DMS153 treated with DMSO at 0.1 percent for 48 hours (cell line): ENCODE results near the gene GPX3.

Experiments
- DNase-seq: peaks from one replicate; lab custom pipeline; 2025; ENCODE audit not compliant: unreplicated experiment; lab: John Stamatoyannopoulos, UW

The GPX3 gene

DNA sequence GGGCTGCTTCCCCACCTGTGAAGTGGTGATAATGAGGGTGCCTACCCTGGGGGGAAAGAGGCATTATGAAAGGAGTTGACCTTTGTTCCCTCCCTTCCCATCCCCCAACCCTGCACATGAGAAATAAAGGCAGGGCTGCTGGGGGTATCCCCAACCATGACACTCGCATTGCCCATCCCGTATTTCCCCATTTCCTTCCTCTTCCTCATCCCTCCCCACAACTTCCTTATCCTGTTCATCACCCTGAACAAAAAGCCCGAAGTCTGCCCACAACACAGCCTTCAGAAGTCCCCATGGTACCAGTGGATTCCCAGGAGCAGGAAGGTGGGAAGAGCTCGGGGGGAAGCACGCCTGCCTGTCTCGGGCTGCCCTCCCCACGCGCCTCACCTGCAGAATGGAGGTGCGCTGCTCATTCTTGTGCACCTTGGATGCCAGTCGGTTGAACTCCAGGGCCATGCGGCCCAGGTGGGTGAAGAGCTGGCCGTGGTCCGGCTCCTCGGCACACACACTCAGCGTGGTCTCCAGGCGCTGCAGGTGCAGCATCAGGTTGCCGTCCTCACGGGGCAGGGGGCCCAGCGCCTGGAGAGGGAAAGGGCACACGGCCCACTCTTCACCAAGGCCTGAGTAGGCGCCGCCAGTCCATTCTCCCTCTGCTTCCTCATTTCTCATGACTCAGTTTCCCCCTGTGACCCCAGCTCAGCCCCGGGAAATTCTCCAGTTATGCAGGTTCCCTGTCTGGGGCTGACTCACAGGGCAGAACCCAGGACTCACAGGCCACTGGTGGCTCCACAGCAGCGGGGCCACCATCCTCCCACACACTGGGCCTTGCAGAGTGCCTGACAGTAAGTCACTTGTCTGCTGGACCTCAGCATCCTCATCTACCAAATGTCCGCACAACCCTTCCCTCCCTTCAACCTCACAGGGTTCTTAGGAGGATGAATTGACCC lies 36.3 kb downstream of the GPX3 start:
- no peak for DNase-seq

DNA sequence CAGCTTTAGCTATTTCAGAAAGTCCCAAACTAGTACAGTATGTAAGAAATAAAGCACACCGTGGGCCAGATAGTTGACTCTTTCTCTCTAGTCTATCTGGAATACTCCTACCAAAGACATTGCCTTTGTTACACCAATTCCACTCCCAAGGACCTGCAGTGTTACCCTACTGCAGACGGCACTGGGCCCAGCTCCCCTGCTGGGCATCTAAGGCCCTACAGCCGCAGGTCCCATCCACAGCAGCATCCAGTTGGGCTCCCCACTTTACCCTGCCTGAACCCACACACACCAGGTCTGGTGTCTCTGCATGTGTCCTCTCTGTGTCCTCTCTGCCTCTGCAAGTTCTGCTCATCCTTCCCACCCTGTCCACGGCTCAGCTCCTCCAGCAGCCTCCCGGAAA lies 37.9 kb downstream of the GPX3 start:
- DNase-seq: no peak

DNA sequence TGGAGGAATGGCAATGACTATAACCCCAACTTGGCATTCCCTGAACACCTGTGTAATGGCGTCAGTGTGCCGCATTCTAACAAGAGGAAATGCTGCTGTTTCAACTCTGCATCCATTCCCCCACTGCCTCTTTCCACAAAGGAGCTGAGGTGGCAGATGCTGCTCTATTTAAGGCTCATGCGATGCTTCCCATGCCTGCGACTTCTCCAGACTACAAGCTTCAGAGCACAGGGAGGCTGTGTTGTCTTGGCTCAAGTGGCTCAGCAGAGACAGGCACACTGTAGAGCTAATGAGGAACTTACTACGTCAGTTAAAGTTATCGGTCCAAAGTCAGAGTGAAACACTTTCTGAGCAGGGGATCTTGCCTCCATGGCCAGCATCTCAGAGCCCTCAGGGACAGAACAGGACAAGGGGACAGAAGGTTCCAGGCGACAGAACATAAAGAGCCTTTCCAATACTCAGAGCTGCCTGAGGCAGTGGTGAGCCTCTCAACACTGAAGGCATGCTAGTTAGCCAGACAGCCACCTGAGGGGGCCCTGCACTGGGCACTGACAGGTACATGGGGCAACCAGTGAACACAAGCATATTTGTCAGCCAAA lies 38.6 kb downstream of the GPX3 start:
- DNase-seq: no peak

DNA sequence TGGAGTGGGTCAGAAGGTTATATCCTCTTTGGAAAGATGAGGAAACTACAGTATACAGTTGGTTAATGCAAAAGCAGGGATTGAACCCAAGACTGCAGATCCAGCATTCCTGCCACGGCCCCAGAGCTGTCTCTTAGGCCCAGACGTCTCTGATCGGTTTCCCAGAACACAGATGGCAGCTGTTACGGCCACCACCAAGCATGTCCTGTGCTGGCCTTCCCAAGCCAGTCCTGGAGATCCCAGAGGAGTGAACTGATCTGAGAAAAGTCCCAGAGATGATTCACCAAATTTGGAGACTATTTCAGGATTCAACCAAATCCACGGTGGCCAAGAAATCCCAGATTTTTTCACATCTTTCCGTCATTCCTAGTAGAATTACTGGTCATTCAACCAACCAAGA lies 40.4 kb downstream of the GPX3 start:
- no peak for DNase-seq

DNA sequence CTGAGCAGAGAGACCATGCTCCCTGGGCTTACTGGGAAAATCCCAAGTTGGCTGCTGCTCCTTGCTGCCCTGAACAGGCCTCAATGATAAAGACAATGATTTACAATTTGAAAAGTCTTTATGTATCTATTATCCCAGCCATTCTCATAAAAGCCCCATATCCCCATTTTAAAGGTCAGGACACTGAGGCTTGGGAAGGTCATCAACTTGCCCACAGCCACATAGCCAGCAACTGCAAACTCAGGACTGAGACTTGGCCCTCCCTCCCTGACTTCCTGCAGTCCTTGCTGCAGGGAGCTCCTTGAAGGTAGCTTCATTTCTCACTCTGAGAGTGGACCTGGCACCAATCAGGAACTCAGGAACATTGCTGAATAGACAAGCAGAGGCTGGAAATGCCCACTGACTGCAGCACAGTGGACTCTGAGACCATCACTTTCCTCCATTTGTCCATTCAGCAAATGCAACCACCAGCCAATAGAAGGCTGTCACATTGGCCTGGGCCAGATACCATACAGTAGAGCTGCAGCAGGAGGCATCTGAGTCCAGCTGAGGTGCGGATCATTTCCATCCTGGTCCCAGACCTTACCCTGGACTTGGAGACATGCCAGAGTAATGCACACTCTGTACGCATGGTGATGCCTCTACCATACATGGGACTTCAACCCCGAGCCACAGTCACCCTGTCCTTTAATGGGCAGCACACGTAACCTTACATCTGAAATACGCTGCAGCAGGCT lies 42.2 kb downstream of the GPX3 start:
- no peak for DNase-seq

- DNase-seq: no peak
Measured at GRCh38 chr5:151063142-151063989, 43.0 kb downstream of the GPX3 start.

DNA sequence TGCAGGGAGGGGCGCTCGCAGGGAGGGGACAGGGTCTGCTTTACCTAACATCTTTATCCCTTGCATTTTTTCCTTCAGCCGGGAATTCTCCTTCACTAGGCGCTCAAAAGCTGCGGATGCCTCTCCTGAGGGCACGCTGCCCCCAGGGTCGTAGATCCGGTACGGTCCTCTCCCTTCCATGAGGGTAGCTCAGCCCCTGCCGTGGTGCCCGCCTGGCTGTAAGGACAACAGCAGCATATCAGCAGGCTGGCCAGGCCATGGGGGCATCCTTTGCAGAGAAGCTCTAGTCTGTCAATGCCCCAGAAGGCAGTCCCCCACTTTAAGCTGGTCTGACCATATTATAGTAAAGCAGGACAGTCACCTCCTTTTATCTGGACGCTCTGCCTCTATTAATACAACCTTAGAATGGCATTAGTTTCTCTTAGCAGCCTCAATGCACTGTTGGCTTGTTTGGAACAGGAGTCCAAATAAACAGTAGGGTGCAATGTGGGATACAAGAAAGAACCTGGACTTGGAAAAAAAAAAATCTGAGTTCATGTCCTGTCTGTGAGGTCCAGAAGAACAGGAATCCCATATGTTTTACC lies 44.6 kb downstream of the GPX3 start:
- no peak for DNase-seq

DNA sequence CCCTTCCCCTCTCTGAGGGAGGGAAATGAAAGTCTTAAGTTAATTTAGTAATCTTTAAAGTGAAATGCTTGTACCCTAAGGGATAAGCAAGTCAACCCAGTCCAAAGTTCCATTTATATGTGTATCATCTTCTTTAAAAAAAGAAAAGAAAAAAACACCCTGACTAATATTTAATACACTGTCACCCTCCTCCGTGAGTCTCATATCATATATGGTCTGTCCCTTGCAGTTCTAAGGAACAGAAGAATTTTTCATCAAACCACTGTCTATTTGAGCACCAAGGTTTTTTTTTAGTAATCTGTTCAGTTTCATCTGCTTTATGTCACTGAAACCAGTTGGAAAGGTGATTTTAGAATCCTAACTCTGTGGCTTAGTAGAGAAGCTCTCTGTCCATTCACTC lies 45.2 kb downstream of the GPX3 start:
- DNase-seq: no peak

DNA sequence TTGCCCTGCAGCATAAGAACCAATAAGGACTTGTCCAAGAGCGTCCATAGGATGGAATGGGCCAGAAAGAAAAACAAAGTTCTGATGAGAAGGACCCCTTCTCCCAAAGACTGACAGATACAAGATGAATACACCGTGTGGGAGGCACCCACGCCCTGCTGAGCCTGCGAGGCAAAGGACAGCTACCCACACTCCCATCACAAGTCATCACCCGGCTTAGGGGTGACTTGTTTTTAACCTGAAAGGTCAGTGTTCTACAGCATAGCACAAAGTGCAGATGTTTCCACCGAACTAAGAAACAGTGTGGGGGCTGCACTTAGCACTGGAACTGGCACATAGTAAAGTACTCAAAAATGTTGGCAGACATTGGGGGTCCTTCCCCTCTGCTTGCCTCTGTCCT lies 46.5 kb downstream of the GPX3 start:
- no peak for DNase-seq

DNA sequence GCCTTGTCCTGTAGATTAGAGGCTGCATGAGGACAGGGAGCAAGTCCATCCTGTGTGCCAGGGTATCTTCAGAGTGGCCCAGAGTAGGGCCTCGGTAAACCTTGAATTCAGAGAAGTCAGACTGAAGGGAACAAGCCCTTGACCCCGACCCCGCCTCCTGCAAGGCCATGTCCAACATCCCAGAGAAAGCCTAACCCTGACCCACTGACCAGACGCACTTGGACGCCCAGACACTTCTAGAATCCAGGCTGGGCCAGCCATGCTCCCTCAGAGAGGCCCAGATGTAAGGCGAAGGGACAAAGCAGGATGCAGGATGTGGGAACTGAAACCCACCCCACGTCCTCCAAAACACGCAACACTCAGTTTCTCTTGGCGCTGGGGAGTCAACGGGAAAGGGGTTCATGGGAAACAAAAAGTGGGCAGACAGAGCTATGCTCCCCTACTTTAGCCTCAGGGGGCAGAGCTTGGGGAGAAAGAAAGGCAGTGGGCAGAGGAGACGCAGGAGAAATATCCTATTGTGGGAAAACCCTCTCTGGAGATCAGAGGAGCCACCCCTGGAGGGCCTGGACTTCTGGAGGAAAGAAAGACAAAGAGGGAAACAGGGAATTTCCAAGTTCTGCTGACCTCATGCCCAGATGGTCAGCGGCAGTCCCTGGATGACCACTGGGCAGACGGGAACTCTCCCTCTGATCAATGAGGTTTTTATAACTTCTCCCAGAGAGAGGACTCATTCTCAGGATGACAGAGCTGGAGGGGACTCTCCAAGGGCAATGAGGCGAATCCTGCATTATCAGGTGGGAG lies 47.4 kb downstream of the GPX3 start:
- DNase-seq: no peak

- no peak for DNase-seq
Measured at GRCh38 chr5:151068433-151069197, 48.2 kb downstream of the GPX3 start.

DNA sequence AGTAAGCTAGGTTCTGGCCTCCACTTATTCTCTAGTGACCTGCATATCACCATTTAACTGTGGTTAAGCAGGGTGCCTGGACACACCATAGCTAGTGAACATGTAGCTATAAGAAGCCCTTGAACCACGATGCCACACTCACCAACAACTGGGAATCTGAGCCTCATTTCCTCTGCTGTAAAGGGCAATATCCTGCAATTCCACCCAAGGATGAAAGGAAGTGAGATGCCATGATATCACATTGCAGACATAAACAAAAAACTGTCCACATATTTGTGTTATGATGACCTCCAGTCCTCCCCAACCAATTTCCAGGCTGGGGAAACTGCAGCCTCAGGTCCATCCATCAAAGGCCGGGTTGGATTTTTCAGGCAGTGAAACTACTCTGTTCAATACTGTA lies 50.1 kb downstream of the GPX3 start:
- no peak for DNase-seq

GRCh38 chr5:151071021-151071420 lies 50.6 kb downstream of the GPX3 start:
- no peak for DNase-seq

- no peak for DNase-seq
Measured at GRCh38 chr5:151071848-151072629, 51.6 kb downstream of the GPX3 start.

GRCh38 chr5:151072630-151073025 lies 52.2 kb downstream of the GPX3 start:
- DNase-seq: no peak

DNA sequence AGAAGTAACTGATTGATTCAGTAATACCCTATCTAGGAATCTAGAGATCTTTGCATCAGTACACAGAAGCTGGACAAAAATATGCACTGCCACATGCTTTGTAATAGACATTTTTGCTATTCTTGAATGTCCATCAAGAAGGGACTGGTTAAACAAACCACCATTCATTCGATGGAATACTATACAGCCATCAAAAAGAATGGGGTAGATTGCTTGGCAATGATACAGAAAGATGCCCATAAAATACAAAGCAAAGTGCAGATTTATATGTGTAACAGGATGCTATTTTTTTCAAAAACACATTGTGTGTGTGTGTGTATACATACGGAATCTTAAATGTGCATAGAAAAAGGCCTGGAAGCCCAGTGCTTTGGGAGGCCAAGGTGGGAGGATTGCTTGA lies 52.9 kb downstream of the GPX3 start:
- no peak for DNase-seq

DNA sequence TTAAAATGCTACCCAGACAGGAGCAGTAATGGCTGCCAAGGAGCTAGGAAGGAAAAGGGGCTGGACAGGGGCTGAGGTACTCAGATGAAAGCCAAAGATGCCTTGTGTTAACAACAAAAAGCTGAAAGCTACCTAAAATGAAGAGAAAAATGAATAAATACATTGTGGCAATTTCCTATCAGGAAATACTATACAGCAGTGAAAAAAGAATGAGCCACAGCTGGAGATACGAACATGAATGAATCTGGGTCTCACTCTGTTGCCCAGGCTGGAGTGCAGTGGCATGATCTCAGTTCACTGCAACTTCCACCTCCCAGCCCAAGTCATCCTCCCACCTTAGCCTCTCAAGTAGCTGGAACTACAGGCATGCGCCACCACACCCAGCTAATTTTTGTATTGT lies 54.2 kb downstream of the GPX3 start:
- DNase-seq: no peak

- DNase-seq: no peak
Measured at GRCh38 chr5:151075698-151076331, 55.4 kb downstream of the GPX3 start.
